Ishikawa (cell line): ENCODE results near the gene DNM2.
A peak's percentile ranks its signal among the peaks of the same experiment; 100 is the strongest.

Source experiments
- CEBPB ChIP-seq: IDR thresholded peaks from 2 replicates; pipeline ENCODE4 v1.6.1; 2012
- CREB1 ChIP-seq: IDR thresholded peaks from 2 replicates; pipeline ENCODE4 v1.6.1; 2012; ENCODE audit warnings: low read depth
- EGR1 ChIP-seq: IDR thresholded peaks from 2 replicates; pipeline ENCODE4 v1.6.1; 2012
- EP300 ChIP-seq: IDR thresholded peaks from 2 replicates; pipeline ENCODE4 v1.6.1; 2012; ENCODE audit warnings: borderline replicate concordance
- FOXM1 ChIP-seq: IDR thresholded peaks from 2 replicates; pipeline ENCODE4 v1.6.1; 2012; ENCODE audit warnings: low read depth, borderline replicate concordance
- NFIC ChIP-seq: IDR thresholded peaks from 2 replicates; pipeline ENCODE4 v1.6.1; 2012
- RAD21 ChIP-seq: IDR thresholded peaks from 2 replicates; pipeline ENCODE4 v1.6.1; 2012; ENCODE audit warnings: low read depth
- TAF1 ChIP-seq: IDR thresholded peaks from 2 replicates; pipeline ENCODE4 v1.6.1; 2012; ENCODE audit warnings: low read depth, mild to moderate bottlenecking
- TCF12 ChIP-seq: IDR thresholded peaks from 2 replicates; pipeline ENCODE4 v1.6.1; 2012; ENCODE audit warnings: low read depth
- TEAD4 ChIP-seq: IDR thresholded peaks from 2 replicates; pipeline ENCODE4 v1.6.1; 2012
- YY1 ChIP-seq: IDR thresholded peaks from 2 replicates; pipeline ENCODE4 v1.6.1; 2012; ENCODE audit warnings: low read depth
- ZBTB7A ChIP-seq: IDR thresholded peaks from 2 replicates; pipeline ENCODE4 v1.6.1; 2012; ENCODE audit warnings: low read depth
- TF ChIP-seq, protein P1 (sequence below): IDR thresholded peaks from 2 replicates; pipeline ENCODE4 v1.6.1; 2012
- TF ChIP-seq, protein P2 (sequence below): IDR thresholded peaks from 2 replicates; pipeline ENCODE4 v1.6.1; 2012
- TF ChIP-seq, protein P3 (sequence below): IDR thresholded peaks from 2 replicates; pipeline ENCODE4 v1.6.1; 2012; ENCODE audit warnings: low read depth, mild to moderate bottlenecking

DNM2 gene

DNA sequence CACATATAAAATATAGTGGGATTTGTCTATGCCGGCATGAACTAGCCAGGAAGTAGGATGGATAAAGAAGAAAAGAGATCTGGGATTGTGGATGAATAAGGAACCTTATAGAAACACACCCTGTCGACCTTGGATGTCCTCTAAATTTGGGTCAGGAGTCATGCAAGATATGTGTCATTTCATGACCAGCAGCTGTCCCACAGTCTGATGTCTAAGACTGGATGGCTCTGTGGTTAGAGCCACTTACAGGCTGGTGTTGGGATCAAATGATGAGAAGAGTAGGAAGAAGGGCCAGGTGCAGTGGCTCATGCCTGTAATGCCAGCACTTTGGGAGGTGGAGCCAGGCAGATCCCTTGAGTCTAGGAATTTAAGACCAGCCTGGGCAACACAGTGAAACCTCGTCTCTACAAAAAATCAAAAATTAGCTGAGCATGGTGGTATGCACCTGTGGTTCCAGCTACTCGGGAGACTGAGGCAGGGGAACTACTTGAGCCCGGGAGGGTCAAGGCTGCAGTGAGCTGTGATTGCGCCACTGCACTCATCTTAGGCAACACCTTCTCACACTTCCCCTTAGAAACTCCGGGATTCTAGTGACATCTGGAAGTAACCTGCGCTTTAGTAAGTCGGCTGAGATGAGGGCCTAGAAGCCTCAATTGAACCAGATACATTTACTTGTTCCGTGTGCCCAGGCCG is 87.3 kb downstream of the DNM2 start:
- no peak for TF ChIP-seq NFIC
- TF ChIP-seq TAF1 = no peak
- TF ChIP-seq CREB1 = no peak
- TF ChIP-seq EGR1 = no peak
- TF ChIP-seq TEAD4 = no peak
- TF ChIP-seq, protein P1, sequence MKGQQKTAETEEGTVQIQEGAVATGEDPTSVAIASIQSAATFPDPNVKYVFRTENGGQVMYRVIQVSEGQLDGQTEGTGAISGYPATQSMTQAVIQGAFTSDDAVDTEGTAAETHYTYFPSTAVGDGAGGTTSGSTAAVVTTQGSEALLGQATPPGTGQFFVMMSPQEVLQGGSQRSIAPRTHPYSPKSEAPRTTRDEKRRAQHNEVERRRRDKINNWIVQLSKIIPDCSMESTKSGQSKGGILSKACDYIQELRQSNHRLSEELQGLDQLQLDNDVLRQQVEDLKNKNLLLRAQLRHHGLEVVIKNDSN = no peak
- no peak for TF ChIP-seq YY1
- no peak for TF ChIP-seq FOXM1
- TF ChIP-seq, protein P2, sequence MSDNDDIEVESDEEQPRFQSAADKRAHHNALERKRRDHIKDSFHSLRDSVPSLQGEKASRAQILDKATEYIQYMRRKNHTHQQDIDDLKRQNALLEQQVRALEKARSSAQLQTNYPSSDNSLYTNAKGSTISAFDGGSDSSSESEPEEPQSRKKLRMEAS = no peak
- TF ChIP-seq EP300 = no peak
- no peak for TF ChIP-seq TCF12
- no peak for TF ChIP-seq RAD21
- TF ChIP-seq CEBPB = no peak

DNA sequence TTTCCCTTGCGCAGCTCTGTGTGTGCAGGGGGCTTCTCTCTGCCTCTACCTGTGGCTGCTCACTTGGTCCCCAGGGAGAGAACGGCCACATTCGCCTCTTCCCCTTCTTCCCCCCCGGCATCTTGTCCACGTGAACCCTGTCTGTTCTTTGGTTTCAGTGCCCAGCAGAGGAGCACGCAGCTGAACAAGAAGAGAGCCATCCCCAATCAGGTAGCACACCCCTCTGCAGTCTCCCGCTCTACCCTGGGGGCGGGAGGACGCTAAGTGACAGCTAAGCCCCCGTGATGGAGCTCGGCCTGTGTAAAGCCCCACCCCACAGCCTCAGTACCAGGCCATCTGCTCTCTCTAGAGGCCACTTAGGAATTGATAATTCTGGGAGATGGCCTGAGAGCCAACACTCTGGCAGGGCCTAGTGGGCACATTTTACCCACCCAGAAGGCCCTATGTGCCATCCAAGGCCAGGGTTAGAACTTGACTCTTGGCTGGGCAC is 87.9 kb downstream of the DNM2 start:
- TF ChIP-seq ZBTB7A = no peak
- no peak for TF ChIP-seq CEBPB
- no peak for TF ChIP-seq EP300
- TF ChIP-seq RAD21 = no peak
- TF ChIP-seq, protein P2 = no peak
- TF ChIP-seq, protein P3, sequence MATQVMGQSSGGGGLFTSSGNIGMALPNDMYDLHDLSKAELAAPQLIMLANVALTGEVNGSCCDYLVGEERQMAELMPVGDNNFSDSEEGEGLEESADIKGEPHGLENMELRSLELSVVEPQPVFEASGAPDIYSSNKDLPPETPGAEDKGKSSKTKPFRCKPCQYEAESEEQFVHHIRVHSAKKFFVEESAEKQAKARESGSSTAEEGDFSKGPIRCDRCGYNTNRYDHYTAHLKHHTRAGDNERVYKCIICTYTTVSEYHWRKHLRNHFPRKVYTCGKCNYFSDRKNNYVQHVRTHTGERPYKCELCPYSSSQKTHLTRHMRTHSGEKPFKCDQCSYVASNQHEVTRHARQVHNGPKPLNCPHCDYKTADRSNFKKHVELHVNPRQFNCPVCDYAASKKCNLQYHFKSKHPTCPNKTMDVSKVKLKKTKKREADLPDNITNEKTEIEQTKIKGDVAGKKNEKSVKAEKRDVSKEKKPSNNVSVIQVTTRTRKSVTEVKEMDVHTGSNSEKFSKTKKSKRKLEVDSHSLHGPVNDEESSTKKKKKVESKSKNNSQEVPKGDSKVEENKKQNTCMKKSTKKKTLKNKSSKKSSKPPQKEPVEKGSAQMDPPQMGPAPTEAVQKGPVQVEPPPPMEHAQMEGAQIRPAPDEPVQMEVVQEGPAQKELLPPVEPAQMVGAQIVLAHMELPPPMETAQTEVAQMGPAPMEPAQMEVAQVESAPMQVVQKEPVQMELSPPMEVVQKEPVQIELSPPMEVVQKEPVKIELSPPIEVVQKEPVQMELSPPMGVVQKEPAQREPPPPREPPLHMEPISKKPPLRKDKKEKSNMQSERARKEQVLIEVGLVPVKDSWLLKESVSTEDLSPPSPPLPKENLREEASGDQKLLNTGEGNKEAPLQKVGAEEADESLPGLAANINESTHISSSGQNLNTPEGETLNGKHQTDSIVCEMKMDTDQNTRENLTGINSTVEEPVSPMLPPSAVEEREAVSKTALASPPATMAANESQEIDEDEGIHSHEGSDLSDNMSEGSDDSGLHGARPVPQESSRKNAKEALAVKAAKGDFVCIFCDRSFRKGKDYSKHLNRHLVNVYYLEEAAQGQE = no peak
- TF ChIP-seq NFIC = no peak
- TF ChIP-seq CREB1 = no peak
- no peak for TF ChIP-seq FOXM1
- TF ChIP-seq TEAD4 = no peak
- no peak for TF ChIP-seq YY1
- TF ChIP-seq EGR1 = no peak
- no peak for TF ChIP-seq TAF1
- TF ChIP-seq TCF12 = no peak
- TF ChIP-seq, protein P1 = no peak

DNA sequence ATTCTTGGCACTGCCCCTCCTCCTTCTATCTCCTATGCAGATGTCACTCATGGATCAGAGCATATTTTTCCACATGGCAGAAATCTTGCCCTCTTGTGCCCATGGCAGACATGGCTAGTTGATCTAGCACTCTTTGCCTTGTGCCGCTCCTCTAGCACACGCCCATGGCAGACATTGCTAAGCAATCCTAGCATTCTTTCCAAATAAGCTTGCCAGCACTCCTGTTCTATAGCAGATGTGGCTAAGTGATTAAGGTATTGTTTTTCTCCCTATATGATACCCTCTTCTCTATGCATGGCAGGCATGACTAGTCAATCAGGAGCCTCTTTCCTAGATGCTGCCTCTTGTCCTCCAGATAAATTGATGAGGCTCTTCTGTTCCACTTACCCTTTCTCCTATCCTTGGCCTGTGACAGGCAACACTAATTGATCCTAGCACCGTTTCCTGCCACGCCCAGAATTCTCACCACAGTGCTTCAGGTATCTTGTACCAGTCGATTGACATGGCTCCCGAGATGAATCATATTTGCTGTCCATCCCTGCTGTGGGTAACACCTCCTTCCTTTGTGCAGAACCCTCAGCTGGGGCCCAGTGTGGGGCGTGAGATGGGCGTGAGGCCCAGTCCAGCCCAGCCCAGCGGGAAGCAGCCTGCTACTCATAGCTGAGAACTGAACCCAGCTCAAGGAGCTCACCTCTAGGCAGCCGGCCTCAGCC is 91.2 kb downstream of the DNM2 start:
- TF ChIP-seq RAD21 (no peak), TAF1 (no peak), EGR1 (no peak), NFIC (peak; percentile 94), EP300 (peak; percentile 90), TEAD4 (peak; percentile 71), YY1 (peak; percentile 69; the same call in 1 of the 2 replicates), ZBTB7A (peak; percentile 47; the same call in 1 of the 2 replicates), CREB1 (no peak), TCF12 (peak; percentile 91), FOXM1 (no peak; the same call in 1 of the 2 replicates), CEBPB (peak; percentile 56; the same call in 1 of the 2 replicates)
- TF ChIP-seq, protein P3 = no peak
- TF ChIP-seq, protein P2 = peak; percentile 68; the same call in 1 of the 2 replicates
- TF ChIP-seq, protein P1 = no peak

DNA sequence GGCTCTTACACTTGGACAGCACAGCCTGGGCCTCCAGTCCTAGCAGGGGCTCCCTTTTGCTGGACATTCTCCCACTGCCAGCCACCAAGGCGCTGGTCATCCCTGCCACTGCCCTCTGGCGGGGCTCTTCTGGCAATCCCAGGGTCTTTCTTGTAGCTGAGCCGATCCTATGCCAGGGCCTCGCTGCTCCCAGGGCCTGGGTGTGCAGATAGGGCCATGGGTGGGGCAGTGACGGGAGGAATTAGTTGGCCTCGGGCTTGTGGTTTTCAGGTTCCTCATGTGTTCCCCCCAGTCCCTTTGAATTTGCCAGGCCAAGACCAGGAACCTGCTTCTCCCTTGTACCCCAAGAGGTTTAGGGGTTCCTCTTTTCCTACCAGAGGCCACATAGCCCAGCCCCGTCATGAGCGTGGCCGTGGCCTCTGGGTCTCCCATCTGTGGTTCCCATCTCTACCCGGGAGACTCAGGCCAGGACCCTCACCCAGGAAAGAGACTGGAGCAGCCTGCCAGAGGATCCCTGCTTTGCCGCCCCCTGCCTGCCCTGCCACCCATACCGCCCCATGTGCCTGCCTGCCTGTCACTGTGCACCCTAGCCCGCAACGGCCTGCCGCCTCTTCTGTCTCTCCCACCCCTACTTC is 91.9 kb downstream of the DNM2 start:
- no peak for TF ChIP-seq YY1
- TF ChIP-seq, protein P2 = 0 out of 2 replicates have a peak, but pooled peaks have one; percentile 6
